OCI-LY7 (cell line): ENCODE data around the gene CCDC77.

ENCODE experiments used
- EZH2phosphoT487 ChIP-seq: fragments of 200-600 bp; sonication (generic); IDR thresholded peaks from 2 replicates; pipeline ENCODE4 v1.6.1; 2018; ENCODE audit warnings: low read depth, borderline replicate concordance, mild to moderate bottlenecking, mixed run types, antibody characterized with exemption, low read length, moderate library complexity, mixed read lengths
- TF ChIP-seq, protein P1 (sequence below): fragments of 200-600 bp; sonication (generic); conservative IDR thresholded peaks from 2 replicates; pipeline ENCODE4 v1.5.1; 2014; ENCODE audit warnings: mild to moderate bottlenecking, antibody characterized with exemption, low read length, moderate library complexity, mixed read lengths

DNA sequence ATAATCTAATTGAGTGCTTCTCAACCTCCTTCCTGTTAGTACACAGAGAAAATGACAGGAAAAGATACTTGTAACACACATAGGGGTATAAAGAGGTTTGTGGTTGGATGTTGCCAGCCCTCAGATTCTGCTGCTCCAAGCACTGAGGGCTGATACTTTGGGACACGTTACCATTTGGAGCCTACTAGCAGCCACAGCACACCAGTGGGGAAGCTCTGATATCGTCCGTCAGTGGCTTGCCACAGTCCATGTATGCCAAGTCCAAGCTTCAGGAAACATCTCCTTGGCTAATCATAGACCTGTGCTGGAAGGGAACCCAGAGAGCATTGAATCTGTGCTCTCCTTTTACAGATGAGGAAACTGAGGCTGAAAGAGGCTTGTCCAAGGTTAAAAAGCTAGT, 80.6 kb downstream of the CCDC77 start:
- TF ChIP-seq, protein P1, sequence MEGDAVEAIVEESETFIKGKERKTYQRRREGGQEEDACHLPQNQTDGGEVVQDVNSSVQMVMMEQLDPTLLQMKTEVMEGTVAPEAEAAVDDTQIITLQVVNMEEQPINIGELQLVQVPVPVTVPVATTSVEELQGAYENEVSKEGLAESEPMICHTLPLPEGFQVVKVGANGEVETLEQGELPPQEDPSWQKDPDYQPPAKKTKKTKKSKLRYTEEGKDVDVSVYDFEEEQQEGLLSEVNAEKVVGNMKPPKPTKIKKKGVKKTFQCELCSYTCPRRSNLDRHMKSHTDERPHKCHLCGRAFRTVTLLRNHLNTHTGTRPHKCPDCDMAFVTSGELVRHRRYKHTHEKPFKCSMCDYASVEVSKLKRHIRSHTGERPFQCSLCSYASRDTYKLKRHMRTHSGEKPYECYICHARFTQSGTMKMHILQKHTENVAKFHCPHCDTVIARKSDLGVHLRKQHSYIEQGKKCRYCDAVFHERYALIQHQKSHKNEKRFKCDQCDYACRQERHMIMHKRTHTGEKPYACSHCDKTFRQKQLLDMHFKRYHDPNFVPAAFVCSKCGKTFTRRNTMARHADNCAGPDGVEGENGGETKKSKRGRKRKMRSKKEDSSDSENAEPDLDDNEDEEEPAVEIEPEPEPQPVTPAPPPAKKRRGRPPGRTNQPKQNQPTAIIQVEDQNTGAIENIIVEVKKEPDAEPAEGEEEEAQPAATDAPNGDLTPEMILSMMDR: no peak
- TF ChIP-seq EZH2phosphoT487: no peak
